D721Med (cell line): Measurements from ENCODE around the gene CXCR6.

Experiments
- DNase-seq: peaks from one replicate; pipeline ENCODE4 v3.0.0; 2011; ENCODE audit warnings: low spot score; ENCODE audit not compliant: insufficient read length
- FAIRE-seq: peaks from 2 replicates; lab custom pipeline; 2011; peaks lifted over from hg19 to GRCh38; lab: Jason Lieb, UNC
- CTCF ChIP-seq: IDR thresholded peaks from 2 replicates; pipeline ENCODE4 v1.5.1; 2012; ENCODE audit warnings: mild to moderate bottlenecking, control low read depth; ENCODE audit not compliant: insufficient read depth; ENCODE audit errors: missing control alignments

Gene CXCR6

GRCh38 chr3:45940004-45940780 is 3.1 kb upstream of the CXCR6 start:
- no peak for TF ChIP-seq CTCF
- DNase-seq (no peak), FAIRE-seq (no peak)

DNA sequence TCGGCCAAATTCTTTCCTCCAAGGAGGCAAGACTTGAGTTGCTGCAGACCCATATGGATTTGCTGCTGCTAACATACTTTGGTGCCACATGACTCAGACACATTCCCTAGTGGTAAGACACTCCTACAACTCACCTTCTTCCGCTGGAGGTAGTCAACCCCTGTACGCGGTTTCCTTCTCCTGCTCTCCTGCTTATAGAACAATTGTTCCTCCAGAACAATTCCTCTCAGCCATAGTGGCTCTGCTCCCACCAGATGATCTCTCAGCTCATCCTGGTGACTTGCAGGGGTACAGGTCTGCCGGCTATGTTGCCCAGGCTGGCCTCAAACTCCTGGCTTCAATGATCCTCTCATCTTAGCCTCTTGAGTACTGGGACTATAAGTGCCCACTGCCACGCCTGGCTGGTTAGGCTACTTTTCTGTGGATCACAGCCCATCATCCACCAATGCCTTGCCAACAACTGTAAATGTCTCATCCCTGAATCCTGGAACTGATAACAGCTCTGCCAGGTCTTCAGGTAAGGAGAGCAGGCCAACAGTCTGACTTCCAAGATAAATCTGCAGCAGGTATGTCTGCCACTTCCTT is 2.4 kb upstream of the CXCR6 start:
- TF ChIP-seq CTCF = no peak
- DNase-seq = no peak
- no peak for FAIRE-seq

GRCh38 chr3:45942051-45942825 is 1.0 kb upstream of the CXCR6 start:
- FAIRE-seq = peak; percentile 21
- DNase-seq = no peak
- no peak for TF ChIP-seq CTCF

GRCh38 chr3:45944830-45945620 is 1.8 kb downstream of the CXCR6 start:
- no peak for FAIRE-seq
- TF ChIP-seq CTCF = no peak

DNA sequence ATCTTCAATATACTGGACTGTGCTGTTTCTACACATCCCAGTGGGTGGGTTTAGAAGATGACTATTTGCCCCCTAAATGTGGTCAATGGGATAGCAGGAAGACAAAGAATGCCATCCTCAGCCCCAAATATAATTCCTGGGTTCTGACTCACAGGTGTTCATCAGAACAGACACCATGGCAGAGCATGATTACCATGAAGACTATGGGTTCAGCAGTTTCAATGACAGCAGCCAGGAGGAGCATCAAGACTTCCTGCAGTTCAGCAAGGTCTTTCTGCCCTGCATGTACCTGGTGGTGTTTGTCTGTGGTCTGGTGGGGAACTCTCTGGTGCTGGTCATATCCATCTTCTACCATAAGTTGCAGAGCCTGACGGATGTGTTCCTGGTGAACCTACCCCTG is 3.0 kb downstream of the CXCR6 start:
- TF ChIP-seq CTCF = no peak
- no peak for FAIRE-seq
- DNase-seq = no peak

More at GRCh38 chr3:45944830-45945620, 1.8 kb downstream of the CXCR6 start:
- DNase-seq = no peak

DNA sequence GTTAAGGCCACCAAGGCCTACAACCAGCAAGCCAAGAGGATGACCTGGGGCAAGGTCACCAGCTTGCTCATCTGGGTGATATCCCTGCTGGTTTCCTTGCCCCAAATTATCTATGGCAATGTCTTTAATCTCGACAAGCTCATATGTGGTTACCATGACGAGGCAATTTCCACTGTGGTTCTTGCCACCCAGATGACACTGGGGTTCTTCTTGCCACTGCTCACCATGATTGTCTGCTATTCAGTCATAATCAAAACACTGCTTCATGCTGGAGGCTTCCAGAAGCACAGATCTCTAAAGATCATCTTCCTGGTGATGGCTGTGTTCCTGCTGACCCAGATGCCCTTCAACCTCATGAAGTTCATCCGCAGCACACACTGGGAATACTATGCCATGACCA is 3.6 kb downstream of the CXCR6 start:
- DNase-seq (no peak), FAIRE-seq (no peak)
- no peak for TF ChIP-seq CTCF
